ENCODE results near the gene GOLGA7B.

GOLGA7B gene

GRCh38 chr10:97861924-97862323 is 12.3 kb downstream of the GOLGA7B start:
- ATAC-seq: no peak
- TF ChIP-seq PATZ1 (CRISPR knock-in tag; IDR thresholded peaks at IDR 0.05; ENCODE audit: borderline replicate concordance) (no peak), SNAI2 (CRISPR knock-in tag; IDR thresholded peaks at IDR 0.05) (no peak), CSDC2 (CRISPR knock-in tag; IDR thresholded peaks at IDR 0.05) (no peak), ZNF70 (CRISPR knock-in tag; IDR thresholded peaks at IDR 0.05) (no peak), CREB5 (CRISPR knock-in tag; IDR thresholded peaks at IDR 0.05; ENCODE audit: low read depth) (no peak), ZNF8 (CRISPR knock-in tag; IDR thresholded peaks at IDR 0.05) (no peak), ARNTL (CRISPR knock-in tag; IDR thresholded peaks at IDR 0.05; ENCODE audit: borderline replicate concordance, low read depth) (no peak), ZFP30 (CRISPR knock-in tag; IDR thresholded peaks at IDR 0.05) (no peak), OSR1 (CRISPR knock-in tag; IDR thresholded peaks at IDR 0.05) (no peak), CSRNP3 (CRISPR knock-in tag; IDR thresholded peaks at IDR 0.05) (no peak), TOX (CRISPR knock-in tag; IDR thresholded peaks at IDR 0.05; ENCODE audit: borderline replicate concordance) (no peak), ISL1 (CRISPR knock-in tag; IDR thresholded peaks at IDR 0.05) (no peak), PPARA (CRISPR knock-in tag; IDR thresholded peaks at IDR 0.05; ENCODE audit: borderline replicate concordance) (no peak), BACH2 (CRISPR knock-in tag; IDR thresholded peaks at IDR 0.05; ENCODE audit: borderline replicate concordance) (no peak), ZNF565 (CRISPR knock-in tag; conservative IDR thresholded peaks at IDR 0.05; ENCODE audit: low read depth) (no peak), ZC3H10 (CRISPR knock-in tag; IDR thresholded peaks at IDR 0.05) (no peak)

GRCh38 chr10:97863808-97864207 is 14.2 kb downstream of the GOLGA7B start:
- TF ChIP-seq PATZ1 (CRISPR knock-in tag; IDR thresholded peaks at IDR 0.05; ENCODE audit: borderline replicate concordance) (no peak), CSDC2 (CRISPR knock-in tag; IDR thresholded peaks at IDR 0.05) (no peak), ZNF8 (CRISPR knock-in tag; IDR thresholded peaks at IDR 0.05) (no peak), ARNTL (CRISPR knock-in tag; IDR thresholded peaks at IDR 0.05; ENCODE audit: borderline replicate concordance, low read depth) (no peak), CREB5 (CRISPR knock-in tag; IDR thresholded peaks at IDR 0.05; ENCODE audit: low read depth) (no peak), OSR1 (CRISPR knock-in tag; IDR thresholded peaks at IDR 0.05) (no peak), RARB (CRISPR knock-in tag; IDR thresholded peaks at IDR 0.05) (no peak)
- ATAC-seq: no peak

GRCh38 chr10:97865488-97865887 is 15.8 kb downstream of the GOLGA7B start:
- no peak for ATAC-seq
- TF ChIP-seq ZC3H10 (CRISPR knock-in tag; IDR thresholded peaks at IDR 0.05) (no peak), CREB5 (CRISPR knock-in tag; IDR thresholded peaks at IDR 0.05; ENCODE audit: low read depth) (no peak), OSR1 (CRISPR knock-in tag; IDR thresholded peaks at IDR 0.05) (no peak), GLIS3 (CRISPR knock-in tag; IDR thresholded peaks at IDR 0.05) (no peak), TSHZ2 (CRISPR knock-in tag; IDR thresholded peaks at IDR 0.05) (no peak), ZNF70 (CRISPR knock-in tag; IDR thresholded peaks at IDR 0.05) (no peak), CSRNP3 (CRISPR knock-in tag; IDR thresholded peaks at IDR 0.05) (no peak), ZFP3 (CRISPR knock-in tag; IDR thresholded peaks at IDR 0.05) (no peak), CSDC2 (CRISPR knock-in tag; IDR thresholded peaks at IDR 0.05) (no peak), SNAI2 (CRISPR knock-in tag; IDR thresholded peaks at IDR 0.05) (no peak), ZFP30 (CRISPR knock-in tag; IDR thresholded peaks at IDR 0.05) (no peak), RARB (CRISPR knock-in tag; IDR thresholded peaks at IDR 0.05) (no peak), PATZ1 (CRISPR knock-in tag; IDR thresholded peaks at IDR 0.05; ENCODE audit: borderline replicate concordance) (no peak), ZNF8 (CRISPR knock-in tag; IDR thresholded peaks at IDR 0.05) (no peak), ESRRG (CRISPR knock-in tag; IDR thresholded peaks at IDR 0.05) (no peak)

All from SK-N-SH treated with all-trans-retinoic acid at 6 μM for 48 hours (cell line).